NCI-H2227 (cell line): ENCODE results near the gene NAGA.
"Not testable (repeated sequence)": the region's sequence is repeated elsewhere in the genome, so short reads cannot be mapped to it uniquely, and the experiment has no call there.

Experiments
- DNase-seq: peaks from one replicate; lab custom pipeline; 2025; ENCODE audit not compliant: unreplicated experiment; lab: John Stamatoyannopoulos, UW

NAGA gene

DNA sequence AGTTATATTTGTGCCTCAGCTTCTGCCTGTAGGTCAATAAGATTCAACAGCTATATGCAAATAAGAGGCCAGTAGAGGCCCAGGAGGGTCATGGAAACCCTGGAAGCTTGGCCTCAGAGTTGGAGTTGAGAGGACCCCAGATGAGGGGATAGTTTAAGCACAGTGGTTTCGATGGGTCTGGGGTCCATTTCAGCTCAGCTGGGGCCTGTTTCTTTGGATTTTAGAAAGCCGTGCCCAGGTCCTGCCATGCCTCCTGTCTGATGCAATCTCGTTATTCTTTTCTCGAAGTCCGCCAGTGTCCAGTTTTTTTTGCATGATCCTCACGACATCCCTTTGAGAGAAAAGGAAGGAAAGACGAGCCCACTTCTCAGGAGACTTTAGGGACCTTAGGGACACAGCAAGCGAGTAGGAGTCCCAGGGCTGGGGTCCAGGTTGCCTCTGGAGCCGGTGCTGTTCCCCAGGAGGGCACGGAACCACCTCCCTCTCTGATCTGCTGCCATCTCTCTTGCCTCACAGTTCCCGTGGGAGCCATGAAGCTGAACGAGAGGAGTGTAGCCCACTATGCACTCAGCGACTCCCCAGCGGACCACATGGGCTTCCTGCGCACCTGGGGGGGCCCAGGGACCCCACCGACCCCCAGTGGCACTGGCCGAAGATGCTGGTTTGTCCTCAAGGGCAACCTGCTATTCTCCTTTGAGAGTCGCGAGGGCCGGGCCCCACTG is 6.3 kb upstream of the NAGA start:
- no peak for DNase-seq

DNA sequence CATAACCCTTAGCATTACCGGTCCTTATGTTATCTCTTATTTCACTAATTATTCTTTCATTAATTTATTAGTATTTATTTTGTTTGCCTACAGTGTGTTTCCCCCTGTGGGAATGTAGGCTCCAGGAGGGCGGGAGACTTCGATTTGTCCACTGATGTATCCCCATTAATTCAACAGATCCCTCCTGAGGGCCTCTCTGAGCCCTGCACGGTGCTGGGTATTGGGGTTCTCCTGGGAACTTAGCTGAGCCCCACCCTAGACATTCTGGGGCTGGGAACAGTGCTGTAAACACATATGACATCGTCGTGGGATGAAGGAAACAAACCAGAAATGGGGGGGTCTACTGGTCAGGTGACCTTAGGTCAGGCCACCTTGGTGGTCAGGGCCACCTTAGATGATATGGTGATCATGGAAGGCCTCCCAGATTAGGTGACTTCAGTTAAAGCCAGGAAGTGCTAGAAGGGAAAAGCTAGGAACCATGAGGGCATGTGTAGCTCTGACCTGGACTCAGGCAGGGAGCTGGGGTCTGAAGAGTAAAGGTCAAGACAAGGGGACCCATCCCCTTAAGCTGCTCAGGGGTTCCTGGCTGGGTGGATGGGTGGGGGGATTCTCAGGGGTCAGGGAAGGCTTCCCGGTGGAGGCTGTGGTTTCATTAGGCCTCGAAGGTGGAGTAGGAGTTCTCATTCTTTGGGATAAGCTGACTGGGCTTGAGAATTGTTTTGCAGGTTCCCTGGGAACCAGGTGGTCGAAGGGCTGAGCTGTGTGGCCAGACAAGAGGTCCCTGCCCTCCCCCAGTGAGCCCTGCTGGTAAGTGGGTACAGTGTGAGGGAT is 4.4 kb upstream of the NAGA start:
- DNase-seq: no peak

DNA sequence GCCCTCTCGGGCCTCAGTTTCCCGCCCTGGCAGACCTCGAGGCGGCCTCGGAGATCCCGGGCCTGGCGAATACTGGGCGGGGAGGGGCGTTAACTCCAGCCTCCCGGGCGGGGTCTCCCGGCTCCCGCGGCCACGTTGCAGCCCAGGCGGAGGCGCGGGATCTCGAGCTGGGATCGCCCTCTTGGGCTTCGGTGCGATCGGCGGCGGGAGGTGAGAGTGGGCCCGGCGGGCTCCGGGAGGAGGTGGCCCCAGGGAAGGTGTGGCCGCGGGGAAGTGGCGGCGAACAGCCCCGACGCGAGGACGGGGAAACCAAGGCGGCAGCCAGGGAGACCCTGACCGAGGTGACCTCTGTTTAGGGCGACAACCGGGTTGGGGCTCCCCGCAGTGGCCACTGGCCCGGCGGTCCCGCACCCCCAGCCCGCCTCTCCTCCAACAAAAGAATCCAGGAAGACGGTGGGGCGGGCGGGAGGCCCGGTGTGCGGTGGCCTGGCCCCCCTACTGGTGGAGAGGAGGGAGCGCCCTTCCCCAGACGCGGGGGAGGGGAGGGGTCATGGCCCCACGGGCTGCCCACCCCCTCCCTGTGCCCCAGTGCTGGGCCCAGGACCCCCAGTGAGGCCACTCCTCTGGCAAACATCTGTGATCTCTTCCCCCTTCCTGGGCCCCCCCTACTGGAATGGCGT is 3.7 kb upstream of the NAGA start, which contains the start of gene PHETA2:
Gene PHETA2 (plus strand): TSS at position 117 of the 680 bp plus-strand sequence. CDS start 3,046 bp downstream, outside the sequence.
- no peak for DNase-seq

DNA sequence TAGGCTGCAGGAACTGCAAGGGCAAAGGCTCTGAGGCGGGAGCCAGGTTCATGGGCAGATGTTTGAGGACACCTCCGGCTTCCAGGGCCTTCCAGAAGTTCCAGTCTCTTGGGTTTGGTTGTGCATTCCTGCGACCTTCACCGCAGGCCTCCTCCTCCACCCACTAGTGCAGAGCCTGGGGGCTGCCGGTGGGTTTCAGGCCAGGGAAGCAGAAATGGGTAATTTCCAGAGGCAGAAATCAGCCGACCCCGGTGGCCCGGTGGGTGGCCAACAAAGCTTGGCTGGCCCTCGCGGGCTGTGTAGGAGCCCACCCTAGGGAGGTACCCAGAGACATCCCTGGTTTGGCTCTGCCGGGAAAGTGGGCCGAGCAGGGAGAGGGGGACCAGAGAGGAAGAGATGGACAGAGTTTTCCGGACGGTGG is 3.0 kb upstream of the NAGA start:
- no peak for DNase-seq

DNA sequence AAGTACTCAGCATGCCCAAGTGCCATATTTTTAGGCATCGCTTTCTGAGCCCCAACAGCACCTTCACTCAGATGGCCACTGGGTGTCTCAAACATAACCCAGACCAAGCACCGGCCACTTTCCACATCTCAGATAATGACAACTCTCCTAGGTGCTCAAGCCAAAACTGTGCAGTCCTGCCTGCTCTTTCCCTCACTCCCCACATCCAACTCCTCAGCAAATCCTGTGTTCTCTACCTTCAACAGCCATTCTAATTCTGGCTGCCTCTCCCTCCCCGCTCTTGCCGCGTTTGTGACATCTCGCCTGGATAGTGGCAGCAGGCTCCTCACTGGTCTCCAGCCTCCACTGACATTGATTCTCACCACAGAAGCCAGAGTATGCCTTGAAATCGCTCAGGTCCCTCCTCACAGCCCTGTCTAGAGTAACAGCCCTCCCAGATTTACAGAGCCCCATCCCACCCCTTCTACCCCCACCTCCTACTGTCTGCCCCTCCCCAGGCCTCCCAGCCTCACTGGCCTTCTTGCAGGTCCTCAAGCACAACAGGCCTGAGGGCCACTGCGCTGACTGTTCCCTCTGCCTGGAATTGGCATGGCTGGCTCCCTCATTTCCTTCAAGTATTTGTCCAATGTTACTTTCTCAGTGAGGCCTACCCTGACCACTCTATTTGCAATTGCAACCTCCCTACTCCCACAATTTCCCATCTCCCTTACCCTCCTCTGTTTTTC is 2.2 kb upstream of the NAGA start:
- DNase-seq: no peak

DNA sequence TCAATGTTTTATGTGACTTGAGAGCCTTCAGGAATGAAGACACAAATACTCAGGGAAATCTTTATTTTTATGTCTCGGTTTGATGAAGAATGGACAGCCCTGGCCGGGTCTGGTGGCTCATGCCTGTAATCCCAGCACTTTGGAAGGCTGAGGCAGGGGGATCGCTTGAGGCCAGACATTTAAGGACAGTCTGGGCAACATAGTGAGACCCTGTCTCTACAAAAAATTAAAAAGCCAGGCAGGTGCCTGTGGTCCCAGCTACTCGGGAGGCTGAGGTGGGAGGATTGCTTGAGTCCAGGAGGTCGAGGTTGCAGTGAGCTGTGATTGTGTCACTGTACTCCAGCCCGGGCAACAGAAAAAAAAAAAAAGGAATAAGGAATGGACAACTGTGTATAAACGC is 896 bp upstream of the NAGA start:
- DNase-seq: not testable (repeated sequence)

DNA sequence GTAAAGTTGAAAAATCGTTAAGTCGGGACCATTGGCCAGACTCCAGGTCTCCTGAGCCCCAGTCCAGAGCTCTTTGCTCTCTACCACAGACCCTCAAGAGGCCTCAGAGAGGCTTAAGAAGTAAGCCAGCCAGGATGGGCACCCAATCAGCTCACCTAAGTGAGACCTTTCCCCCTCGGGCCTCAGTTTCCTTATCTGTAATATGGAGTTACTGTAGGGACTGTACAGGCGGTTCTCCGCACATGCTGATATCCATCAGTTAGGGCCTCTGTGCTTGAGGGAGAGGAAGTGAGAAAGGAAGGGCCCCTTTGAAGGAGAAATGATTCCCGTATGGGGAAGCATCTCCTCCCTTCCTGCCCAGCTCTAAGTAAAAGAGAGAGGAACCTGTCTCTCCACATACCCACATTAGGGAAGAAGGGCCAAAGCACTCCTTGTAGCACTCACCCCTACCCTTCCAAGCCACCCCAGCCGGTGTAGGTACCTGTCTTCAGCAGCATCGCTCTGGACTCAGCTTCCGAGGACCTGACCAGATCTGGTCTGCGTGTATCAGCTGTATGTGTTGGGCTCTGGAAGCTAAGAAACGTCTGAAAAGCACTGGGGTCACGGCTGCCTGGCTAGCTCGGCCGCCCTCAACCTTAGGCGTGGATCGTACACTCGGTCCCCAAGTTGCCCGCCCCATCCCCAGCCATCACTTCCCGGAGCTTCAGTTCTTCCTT is 653 bp downstream of the NAGA start:
- DNase-seq: no peak

DNA sequence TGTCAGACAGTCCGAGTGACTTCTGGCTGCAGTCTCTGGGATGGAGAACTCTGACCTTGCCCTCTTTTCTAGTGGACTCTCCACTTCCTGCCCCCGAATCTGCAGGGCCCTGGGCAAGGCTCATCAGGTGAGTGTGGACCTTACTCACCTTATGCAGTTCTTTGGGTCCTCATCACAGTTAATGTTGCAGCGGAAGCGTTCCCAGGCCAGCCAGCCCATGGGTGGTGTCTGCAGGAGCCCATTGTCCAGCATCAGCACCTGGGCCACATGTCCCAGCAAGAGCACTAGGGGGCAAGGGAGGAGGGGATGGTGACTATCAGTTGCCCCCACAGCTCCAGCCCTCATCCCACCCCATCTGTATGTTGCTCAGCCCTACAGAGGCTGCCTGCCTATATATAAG is 2.3 kb downstream of the NAGA start:
- DNase-seq: no peak

DNA sequence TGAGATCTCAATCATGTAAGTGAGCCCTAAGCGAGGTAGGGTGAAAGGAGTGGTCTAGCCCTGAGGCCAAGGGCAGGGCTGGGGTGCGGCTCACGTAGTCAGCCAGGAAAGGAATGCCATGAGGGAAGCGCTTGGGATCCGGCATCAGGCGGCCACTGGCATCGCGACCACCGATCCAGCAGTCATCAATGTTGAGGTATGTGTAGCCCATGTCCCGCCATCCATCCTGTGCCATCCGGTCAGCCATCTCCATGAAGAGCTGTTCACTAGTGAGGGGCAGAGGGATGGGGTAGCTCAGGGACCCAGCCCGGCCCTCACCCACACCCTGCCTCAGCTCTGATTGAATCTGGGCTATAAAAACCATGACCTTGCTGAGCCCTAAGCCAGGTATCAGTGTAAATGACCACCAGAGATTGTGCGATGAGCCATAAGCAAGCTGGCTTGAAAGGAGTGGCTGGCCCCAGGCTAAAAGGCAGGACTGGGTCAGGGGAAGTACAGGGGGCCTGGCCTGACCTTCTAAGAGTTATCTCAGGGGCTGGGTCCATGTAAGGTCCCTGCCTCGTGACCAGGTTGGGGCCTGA is 2.9 kb downstream of the NAGA start:
- no peak for DNase-seq

DNA sequence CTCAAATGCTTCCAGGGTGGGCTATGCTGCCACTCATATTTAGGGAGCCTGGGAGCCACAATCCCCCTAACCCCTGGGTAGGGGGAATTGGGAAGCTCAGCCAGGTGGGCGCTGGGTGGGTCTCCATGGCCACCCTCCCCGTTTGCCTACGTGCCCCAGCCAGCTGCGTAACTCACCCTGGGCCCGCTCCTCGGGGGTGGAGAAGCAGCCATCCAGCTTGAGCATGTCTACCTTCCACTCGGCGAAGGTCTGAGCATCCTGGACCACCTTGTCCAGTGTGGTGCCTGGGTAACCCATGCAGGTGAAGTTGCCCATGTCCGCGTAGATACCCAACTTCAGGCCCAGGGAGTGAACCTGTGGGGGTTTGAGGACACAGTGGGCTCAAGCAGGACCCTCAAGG is 3.7 kb downstream of the NAGA start:
- DNase-seq: no peak

DNA sequence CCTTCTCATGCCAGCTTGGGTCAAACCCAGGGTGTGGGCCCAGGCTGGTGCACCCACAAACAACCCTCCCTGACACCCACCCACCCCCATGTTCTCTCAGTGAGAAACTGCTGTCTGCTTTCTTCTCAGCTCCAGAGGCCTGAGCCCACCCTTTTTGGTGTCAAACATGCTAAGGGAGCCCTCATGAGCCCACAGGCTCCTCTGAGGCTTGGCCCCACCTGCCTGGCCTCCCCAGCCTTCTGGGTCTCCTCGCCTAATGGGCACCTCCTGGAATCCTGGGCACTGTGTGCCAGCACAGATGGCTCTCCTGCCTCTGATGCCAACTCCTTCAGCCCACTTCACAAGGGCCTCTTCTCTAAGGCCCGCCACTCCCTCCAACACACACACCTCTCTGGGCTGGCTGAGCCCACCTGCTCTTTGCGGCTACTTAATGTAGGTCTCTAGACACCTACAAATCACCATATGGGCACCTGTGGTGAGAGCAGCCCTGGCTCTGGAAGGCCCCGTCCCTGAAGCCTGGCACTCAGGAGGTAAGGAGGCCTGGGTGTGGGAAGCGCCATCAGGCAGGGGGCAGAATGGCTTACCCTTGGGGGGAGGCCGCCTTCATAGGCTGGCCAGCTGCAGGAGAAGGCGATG is 4.4 kb downstream of the NAGA start:
- DNase-seq: no peak

DNA sequence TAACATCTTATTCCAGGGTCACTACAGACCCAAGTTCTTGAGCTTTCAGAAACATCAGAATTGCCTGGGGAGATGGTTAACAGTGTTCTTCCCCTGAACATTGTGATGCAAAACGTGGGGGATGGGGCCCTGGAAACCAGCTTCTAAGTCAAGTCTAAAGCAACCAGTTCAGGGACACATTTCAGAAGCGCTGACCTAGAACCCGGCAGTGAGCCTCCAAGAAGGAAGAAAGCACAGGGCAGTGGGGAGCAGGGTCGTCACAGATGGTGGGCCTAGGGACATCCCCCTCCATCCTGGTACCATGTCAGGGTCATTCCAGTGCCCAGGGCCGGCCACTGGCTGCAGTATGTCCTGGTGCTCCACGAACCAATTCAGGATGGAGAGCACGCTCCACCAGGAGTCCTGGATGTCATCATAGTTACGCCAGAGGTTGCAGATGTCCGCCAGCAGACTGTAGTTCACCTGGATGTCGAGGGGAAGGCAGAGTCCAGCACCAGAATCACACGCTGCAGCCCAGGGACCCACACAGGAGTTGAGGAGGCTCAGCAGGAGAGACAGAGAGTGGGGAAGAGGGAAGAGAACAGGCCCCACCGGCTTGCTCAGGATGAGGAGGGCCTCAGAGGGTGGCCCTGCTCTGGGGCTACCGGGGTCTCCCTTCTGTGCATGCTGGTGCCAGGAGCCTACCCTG is 5.0 kb downstream of the NAGA start:
- no peak for DNase-seq

DNA sequence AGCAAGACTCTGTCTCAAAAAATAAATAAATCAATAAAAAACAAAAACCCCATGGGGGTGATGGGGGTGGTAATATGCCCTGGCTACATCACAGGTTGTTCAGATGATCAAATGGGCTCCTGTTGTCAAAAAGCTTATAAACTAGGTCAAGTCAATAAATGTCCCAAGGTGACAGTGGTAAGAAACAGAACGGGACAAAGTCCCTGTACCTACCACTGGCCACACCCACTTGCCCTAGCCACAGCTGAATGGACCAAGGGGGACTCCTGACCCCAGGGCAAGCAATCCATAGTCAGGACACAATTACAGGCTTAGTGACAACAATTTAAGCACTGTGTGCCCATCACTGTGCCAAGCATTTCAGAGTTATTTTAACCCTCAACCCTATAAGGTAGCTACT is 6.0 kb downstream of the NAGA start:
- DNase-seq: no peak

DNA sequence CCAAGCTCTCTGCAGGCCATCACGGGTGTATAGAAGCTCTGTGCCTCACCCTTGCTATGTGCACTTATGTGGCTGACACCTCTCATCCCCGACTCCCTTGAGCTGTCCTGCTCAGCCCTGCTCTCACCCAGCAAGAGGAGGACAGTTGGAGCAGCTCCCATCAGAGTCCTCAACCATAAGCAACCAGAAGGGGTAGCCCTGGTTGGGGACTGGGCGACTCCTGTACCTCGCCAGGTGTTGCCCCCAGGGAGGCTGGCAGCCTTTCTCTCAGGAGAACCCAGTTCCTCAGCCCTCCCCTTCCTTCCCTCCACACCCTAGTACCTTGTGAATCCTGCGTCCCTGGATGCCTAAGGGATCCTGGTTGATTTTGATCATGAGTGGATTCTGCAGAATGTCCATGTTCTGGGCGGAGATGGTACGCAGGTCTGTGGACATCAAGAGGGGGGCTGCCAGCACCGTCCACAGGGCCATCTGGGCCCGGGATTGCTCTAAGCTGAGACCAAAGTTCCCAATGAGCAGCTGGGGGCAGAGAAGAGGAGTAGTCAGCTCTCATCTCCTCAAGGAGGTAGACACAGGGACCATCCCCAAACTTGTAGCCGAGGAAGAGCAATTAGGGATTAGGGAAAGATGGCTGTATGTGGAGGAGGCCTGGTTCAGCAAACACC is 8.0 kb downstream of the NAGA start:
- DNase-seq: no peak

DNA sequence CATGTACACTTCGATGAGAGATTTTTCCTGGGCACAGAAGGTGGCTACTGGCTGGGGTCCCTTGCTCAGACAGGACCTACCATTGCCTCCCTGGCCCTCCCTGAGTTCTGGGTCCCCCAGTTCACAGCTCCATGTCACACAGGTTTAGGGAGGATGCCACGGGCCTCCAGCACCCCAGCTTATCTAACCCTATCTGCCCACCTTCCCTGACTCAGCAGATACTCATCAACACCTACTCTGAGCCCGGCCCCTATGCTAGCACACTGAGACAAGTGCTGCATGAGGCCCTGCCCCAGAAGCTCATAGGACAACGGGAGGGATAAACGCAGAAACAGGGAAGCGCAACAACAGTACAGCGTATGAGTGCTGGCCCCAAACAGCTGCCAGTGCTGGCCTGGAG is 9.6 kb downstream of the NAGA start:
- DNase-seq: no peak

DNA sequence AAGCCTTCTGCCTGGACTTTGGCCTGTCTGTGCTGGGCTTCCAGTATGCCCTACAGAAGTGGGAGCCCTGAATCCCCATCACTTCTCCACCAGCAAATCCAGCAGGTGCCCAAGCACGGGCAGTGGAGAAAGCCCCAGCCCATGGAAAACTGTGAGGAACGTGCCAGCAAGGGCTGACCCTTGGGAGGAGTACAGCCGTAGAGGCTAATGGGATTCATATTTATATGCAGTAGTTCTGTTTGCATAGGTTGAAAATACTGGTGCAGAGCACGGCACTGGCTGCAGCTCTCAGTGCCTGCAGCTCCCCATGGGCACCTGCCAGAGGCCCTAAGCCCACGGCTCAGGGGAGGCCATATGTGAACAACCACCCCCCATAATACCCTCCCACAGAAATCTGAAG is 10.1 kb downstream of the NAGA start:
- DNase-seq: no peak

DNA sequence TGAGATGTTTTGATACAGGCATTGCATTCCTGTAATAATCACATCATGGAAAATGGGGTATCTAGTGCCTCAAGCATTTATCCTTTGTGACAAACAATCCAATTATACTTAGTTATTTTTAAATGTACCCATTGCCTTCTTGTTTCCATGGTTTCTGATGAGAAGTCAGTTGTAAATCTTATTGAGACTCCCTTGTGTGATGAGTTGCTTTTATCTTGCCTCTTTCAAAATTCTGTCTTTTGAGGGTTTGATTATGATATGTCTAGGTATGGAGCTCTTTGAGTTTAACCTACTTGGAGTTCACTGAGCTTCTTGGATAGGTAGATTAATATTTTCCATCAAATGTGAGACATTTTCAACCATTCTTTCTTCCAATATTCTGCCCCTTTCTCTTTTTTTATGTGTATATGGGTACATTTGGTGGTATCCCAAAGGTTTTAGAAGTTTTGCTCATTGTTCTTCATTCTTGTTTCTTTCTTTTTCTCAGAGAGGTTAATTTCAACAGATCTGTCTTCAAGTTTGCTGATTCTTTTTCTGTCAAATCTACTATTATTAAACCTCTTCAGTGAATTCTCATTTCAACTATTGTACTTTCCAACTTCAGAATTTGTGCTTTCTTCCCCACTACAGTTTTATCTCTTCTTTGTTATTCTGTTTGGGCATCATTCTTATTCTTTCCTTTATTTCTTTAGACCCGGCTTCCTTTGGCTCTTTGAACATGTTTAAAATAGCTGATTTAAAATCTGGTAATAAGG is 13.7 kb downstream of the NAGA start:
- DNase-seq: no peak

DNA sequence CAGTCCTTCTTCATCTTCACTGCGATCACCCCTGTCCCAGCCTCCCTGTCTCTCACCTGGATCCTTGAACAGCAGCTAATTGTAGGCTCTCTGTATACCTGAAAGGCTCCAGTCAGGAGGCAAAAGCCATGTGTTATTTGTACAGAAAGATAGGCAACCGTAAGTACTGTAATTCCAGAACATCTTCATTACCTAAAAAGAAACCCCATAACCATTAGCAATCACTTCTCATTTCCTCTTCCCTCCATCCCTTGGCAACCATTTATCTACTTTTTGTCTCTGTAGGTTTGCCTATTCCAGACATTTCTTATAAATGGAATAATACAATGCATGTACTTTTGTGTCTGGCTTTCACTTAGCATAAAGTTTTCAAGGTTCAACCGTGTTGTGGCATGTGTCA is 17.8 kb downstream of the NAGA start:
- DNase-seq: no peak
